ENCODE measurements around the gene JPH3. TPM values are rescaled to one million over a fixed set of nuclear protein-coding genes. Genes with fewer than 3 reads are reported as not detected.

The JPH3 gene
- total RNA-seq, 4 donors from 2014 or later = 0.22 to 1.1 (median 0.29) TPM; not detected in 1

GRCh38 chr16:87625241-87625797, 23.0 kb downstream of the JPH3 start:
- no peak for DNase-seq
- no peaks in the 10 kb centered on the region for H3K4me1 ChIP-seq
- no peak overlapping the region for H3K4me3 ChIP-seq (replicated peaks in 1 of 3)
- no peak overlapping the region for H3K27ac ChIP-seq
- TF ChIP-seq POLR2A (IDR thresholded peaks at IDR 0.05) (no peak), CTCF (IDR thresholded peaks at IDR 0.05) (no peak)
- WGBS, 2 donors = 76 to 77% methylated on average over 11 to 13 of the region's 13 CpGs
- H3K27me3 ChIP-seq = no peaks in the 10 kb centered on the region
- intact Hi-C loops (cut with DNase I) = no loop called here
- H3K9me3 ChIP-seq = no peaks in the 10 kb centered on the region
- no peaks in the 10 kb centered on the region for H3K36me3 ChIP-seq

- WGBS, 2 donors = 90% methylated on average over 3 to 7 of the region's 14 CpGs
- Histone ChIP-seq H3K36me3 (no peaks in the 10 kb centered on the region), H3K4me1 (no peaks in the 10 kb centered on the region), H3K27ac (no peak overlapping the region), H3K9me3 (no peaks in the 10 kb centered on the region), H3K4me3 (replicated peaks in 1 of 3) (no peak overlapping the region), H3K27me3 (no peaks in the 10 kb centered on the region)
- no peak for DNase-seq
- intact Hi-C loops (cut with DNase I) = no loop called here
- no peak for TF ChIP-seq CTCF (IDR thresholded peaks at IDR 0.05)
- TF ChIP-seq POLR2A (IDR thresholded peaks at IDR 0.05) = no peak
Observed at GRCh38 chr16:87626401-87626800, 24.1 kb downstream of the JPH3 start.

- no peaks in the 10 kb centered on the region for H3K27me3 ChIP-seq
- H3K9me3 ChIP-seq = no peaks in the 10 kb centered on the region
- no peaks in the 10 kb centered on the region for H3K36me3 ChIP-seq
- no peak overlapping the region for H3K27ac ChIP-seq
- TF ChIP-seq CTCF (IDR thresholded peaks at IDR 0.05) = no peak
- TF ChIP-seq POLR2A (IDR thresholded peaks at IDR 0.05) = no peak
- intact Hi-C loops (cut with DNase I) = no loop called here
- 73 to 80% methylated on average over 6 of the region's 6 CpGs for WGBS, 2 donors
- no peak overlapping the region for H3K4me3 ChIP-seq (replicated peaks in 1 of 3)
- DNase-seq = no peak
- H3K4me1 ChIP-seq = no peaks in the 10 kb centered on the region
Observed at GRCh38 chr16:87626905-87627304, 24.6 kb downstream of the JPH3 start.

- H3K27ac ChIP-seq = no peak overlapping the region
- no peak overlapping the region for H3K4me3 ChIP-seq (replicated peaks in 1 of 3)
- no peak for TF ChIP-seq POLR2A (IDR thresholded peaks at IDR 0.05)
- TF ChIP-seq CTCF (IDR thresholded peaks at IDR 0.05) = no peak
- WGBS, 2 donors = 69 to 76% methylated on average over 4 to 12 of the region's 14 CpGs
- no peak for DNase-seq
- no peaks in the 10 kb centered on the region for H3K27me3 ChIP-seq
- intact Hi-C loops (cut with DNase I) = no loop called here
- H3K36me3 ChIP-seq = no peaks in the 10 kb centered on the region
- H3K9me3 ChIP-seq = no peaks in the 10 kb centered on the region
- no peaks in the 10 kb centered on the region for H3K4me1 ChIP-seq
Observed at GRCh38 chr16:87627542-87628245, 25.4 kb downstream of the JPH3 start.

GRCh38 chr16:87628246-87628923, 26.1 kb downstream of the JPH3 start:
- Histone ChIP-seq H3K27me3 (no peaks in the 10 kb centered on the region), H3K27ac (no peak overlapping the region), H3K36me3 (no peaks in the 10 kb centered on the region), H3K4me3 (replicated peaks in 1 of 3) (no peak overlapping the region), H3K4me1 (no peaks in the 10 kb centered on the region), H3K9me3 (no peaks in the 10 kb centered on the region)
- intact Hi-C loops (cut with DNase I) = no loop called here
- no peak for DNase-seq
- TF ChIP-seq POLR2A (IDR thresholded peaks at IDR 0.05) = no peak
- no peak for TF ChIP-seq CTCF (IDR thresholded peaks at IDR 0.05)
- 88 to 94% methylated on average over 19 to 24 of the region's 25 CpGs for WGBS, 2 donors
